Muscle layer of colon (tissue), 2 donors: ENCODE data around the gene HSPA1L.
A peak's percentile ranks its signal among the peaks of the same experiment; 100 is the strongest.

ENCODE experiments used
- H3K27ac ChIP-seq: one replicate; pipeline ENCODE4 v1.7.0; 2013; ENCODE audit warnings: low read depth, mild to moderate bottlenecking, low read length, moderate library complexity
- H3K27me3 ChIP-seq, 2 donors: one replicate each; pipeline ENCODE4 v1.7.0; 2013; ENCODE audit warnings: low read length in 2 of 2, mild to moderate bottlenecking in 2 of 2; ENCODE audit not compliant: insufficient read depth in 2 of 2, control insufficient read depth in 1 of 2
- H3K36me3 ChIP-seq: one replicate; pipeline ENCODE4 v1.7.0; 2013; ENCODE audit warnings: mild to moderate bottlenecking, low read length; ENCODE audit not compliant: insufficient read depth
- H3K4me1 ChIP-seq: one replicate; pipeline ENCODE4 v1.7.0; 2013; ENCODE audit warnings: mild to moderate bottlenecking, low read length; ENCODE audit not compliant: insufficient read depth
- H3K4me3 ChIP-seq, 2 donors: one replicate each; pipeline ENCODE4 v1.7.0; 2013; ENCODE audit warnings: low read length in 2 of 2, low read depth in 1 of 2, mild to moderate bottlenecking in 1 of 2, moderate library complexity in 1 of 2
- H3K9ac ChIP-seq: one replicate; pipeline ENCODE4 v1.7.0; 2013; ENCODE audit warnings: low read length
- H3K9me3 ChIP-seq: one replicate; pipeline ENCODE4 v1.7.0; 2013; ENCODE audit warnings: mild to moderate bottlenecking, low read length
- donor health status: abdominal sarcoma.
- donor health status: Adenocarcinoma of cecum.

The HSPA1L gene

DNA sequence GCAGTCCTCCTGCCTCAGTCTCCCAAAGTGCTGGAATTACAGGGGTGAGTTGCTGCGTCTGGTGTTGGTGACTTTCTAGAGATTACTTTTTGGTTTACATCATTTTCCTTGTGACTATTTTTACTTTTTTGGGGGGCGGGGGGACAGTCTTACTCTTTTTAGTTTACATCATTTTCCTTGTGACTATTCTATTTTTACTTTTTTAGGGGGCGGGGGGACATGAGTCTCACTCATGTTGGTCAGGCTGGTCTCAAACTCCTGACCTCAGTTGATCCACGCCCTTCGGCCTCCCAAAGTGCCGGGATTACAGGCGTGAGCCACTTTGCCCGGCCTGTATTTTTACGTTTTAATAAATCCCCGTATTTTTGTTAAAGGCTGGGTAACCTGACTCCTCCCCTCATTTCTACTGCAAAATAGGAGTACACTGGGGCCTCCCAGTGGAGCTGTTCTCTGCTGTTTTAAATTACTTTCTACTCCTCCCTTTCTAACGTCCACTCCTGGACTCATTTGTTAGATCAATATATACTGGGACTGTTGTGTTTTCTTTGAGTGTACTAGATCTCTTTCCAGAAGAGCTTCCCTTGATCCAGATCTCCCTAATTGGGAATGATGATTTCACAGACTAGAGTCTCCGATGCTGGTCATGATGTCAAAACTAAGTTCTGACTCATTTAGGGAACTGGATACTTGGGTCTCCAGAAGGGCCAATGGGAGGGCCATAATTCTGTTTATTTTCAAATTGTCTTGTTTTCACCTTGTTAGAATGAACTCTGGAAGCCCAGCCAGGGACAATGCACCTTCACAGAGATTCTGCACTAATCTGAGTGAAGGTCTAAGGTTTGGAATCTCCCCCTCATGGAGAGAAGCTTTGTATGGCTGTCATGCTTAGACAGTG is 21.6 kb upstream of the HSPA1L start:
- H3K4me1 ChIP-seq, result peaks cover 37% of the 10 kb centered on the region

DNA sequence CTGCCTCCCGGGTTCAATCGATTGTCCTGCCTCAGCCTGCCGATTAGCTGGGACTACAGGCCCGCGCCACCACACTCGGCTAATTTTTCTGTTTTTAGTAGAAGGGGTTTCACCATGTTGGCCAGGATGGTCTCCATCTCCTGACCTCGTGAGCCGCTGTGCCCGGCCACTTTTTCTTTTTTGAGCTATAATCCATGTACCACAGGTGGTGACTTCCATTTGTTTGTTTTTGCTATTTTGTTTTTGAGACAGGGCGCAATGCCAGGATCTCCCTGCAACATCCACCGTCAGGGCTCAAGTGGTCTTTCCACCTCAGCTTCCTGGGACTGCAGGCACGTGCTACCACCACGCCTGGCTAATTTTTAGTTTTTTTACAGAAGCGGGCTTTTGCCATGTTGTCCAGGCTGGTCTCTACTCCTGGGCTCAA is 21.0 kb upstream of the HSPA1L start:
- H3K4me3 ChIP-seq, result peak overlapping the region in 1 of 2 donors; percentile 95
- no peaks in the 10 kb centered on the region for H3K9me3 ChIP-seq
- peak overlapping the region; percentile 12 for H3K27ac ChIP-seq
- H3K36me3 ChIP-seq, result peaks cover 39% of the 10 kb centered on the region
- peak overlapping the region; percentile 89 for H3K9ac ChIP-seq
- no peaks in the 10 kb centered on the region for H3K27me3 ChIP-seq
- H3K4me1 ChIP-seq, result peaks cover 42% of the 10 kb centered on the region

More for the DNA sequence above, 21.6 kb upstream of the HSPA1L start:
- H3K27me3 ChIP-seq, result no peaks in the 10 kb centered on the region
- H3K9ac ChIP-seq, result peak overlapping the region; percentile 89
- H3K36me3 ChIP-seq, result peaks cover 40% of the 10 kb centered on the region
- peak overlapping the region; percentile 11 to 95 for H3K4me3 ChIP-seq
- H3K27ac ChIP-seq, result peak overlapping the region; percentile 12
- no peaks in the 10 kb centered on the region for H3K9me3 ChIP-seq

DNA sequence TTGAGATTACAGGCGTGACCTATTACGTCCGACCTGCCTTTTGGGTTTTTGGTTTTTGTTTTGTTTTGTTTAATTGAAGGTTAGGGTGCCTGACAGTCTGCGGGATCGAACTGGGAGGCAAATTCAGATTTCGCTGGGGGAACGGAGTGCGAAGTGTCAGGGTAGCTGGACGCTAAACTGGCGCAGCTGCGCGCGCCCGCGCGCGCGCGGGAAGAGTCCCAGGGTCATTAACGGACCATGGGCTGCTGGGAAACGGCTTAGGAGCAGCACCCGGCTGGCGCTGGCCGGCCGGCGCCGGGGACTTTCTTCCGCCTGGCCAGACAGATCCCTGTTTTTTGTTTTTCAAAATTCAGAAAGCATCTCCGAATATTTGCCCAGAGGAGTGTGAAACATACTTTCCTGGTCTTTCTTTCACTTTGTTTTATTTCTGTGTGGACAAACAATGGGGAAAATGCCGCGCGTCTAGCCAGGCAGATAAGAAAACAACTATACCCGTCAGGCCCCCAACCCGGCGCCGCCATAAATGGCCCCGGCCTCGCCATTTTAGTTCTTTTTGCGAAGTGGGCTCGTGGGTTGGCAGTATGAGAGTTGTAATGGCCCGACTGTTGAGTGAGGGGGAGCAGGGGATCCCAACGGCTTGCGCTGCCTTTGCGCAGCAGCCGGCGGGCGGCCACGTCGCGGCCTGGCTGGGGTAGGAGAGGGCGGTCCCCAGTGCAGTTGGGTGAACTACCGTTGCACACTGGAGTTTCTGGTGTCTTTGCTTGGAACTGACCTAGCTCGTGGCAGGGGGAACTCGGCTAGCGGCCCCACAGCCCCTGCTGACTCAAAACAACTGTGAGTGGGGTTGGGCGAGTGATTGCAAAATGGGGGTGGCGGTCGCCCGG is 19.5 kb upstream of the HSPA1L start:
- Histone ChIP-seq H3K9me3 (no peaks in the 10 kb centered on the region), H3K4me3 (peak overlapping the region; percentile 83 to 95), H3K36me3 (peaks cover 25% of the 10 kb centered on the region), H3K27me3 (no peaks in the 10 kb centered on the region), H3K9ac (peak overlapping the region; percentile 89), H3K27ac (peak overlapping the region; percentile 98), H3K4me1 (peaks cover 46% of the 10 kb centered on the region)

DNA sequence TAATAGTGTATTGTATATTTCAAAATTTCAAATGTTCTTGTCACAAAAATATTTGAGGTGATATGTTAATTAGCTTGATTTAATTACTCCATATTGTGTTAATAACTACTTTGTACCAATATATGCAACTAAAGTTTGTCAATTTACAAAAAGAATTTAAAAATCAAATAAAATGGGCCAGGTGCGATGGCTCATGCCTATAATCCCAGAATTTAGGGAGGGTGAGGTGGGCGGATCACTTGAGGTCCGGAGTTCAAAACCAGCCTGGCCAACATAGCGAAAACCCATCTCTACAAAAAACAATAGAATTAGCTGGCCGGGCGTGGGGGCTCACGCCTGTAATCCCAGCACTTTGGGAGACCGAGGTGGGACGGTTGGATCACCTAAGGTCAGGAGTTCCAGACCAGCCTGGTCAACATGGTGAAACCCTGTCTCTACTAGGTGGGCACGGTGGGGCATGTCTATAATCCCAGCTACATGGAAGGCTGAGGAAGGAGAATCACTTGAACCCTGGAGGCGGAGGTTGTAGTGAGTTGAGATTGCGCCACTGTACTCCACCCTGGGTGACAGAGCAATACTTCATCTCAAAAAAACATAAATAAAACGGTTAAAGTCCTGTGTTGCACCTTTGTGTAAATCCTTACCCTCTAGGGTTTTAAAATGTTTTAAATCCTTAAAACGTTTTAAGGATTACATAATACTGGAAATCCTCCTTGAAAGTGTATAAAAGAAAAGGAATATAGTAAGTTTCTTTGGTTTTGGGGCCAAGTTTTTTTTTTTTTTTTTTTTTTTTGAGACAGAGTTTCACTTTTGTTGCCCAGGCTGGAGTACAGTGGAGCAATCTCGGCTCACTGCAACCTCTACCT is 16.5 kb upstream of the HSPA1L start:
- peak overlapping the region; percentile 71 to 80 for H3K4me3 ChIP-seq
- no peaks in the 10 kb centered on the region for H3K36me3 ChIP-seq
- H3K9ac ChIP-seq, result peak overlapping the region; percentile 82
- no peaks in the 10 kb centered on the region for H3K9me3 ChIP-seq
- no peaks in the 10 kb centered on the region for H3K27me3 ChIP-seq
- peak overlapping the region; percentile 85 for H3K27ac ChIP-seq
- H3K4me1 ChIP-seq, result peaks cover 30% of the 10 kb centered on the region

DNA sequence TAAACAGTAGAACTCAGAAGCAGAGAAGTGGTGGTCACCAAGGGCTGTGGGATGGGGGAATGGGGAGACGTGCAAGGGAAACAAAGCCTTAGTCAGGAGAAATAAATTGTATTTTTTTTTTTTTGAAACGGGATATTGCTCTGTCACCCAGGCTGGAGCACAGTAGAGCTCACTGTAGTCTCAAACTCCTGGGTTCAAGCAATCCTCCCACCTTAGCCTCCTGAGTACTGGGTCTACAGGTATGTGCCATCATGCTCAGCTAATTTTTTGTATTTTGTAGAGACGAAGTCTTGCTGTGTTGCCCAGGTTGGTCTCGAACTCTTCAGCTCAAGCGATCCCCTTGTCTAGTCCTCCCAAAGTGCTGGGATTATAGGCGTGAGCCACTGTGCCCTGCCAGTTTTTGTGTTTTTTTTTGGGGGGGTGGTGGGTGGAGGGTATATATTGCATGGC is 15.8 kb upstream of the HSPA1L start:
- no peaks in the 10 kb centered on the region for H3K9me3 ChIP-seq
- H3K4me3 ChIP-seq, result peak overlapping the region; percentile 71 to 80
- H3K36me3 ChIP-seq, result no peaks in the 10 kb centered on the region
- H3K9ac ChIP-seq, result peak overlapping the region; percentile 82
- H3K4me1 ChIP-seq, result peaks cover 30% of the 10 kb centered on the region
- peak overlapping the region; percentile 85 for H3K27ac ChIP-seq
- H3K27me3 ChIP-seq, result no peaks in the 10 kb centered on the region

DNA sequence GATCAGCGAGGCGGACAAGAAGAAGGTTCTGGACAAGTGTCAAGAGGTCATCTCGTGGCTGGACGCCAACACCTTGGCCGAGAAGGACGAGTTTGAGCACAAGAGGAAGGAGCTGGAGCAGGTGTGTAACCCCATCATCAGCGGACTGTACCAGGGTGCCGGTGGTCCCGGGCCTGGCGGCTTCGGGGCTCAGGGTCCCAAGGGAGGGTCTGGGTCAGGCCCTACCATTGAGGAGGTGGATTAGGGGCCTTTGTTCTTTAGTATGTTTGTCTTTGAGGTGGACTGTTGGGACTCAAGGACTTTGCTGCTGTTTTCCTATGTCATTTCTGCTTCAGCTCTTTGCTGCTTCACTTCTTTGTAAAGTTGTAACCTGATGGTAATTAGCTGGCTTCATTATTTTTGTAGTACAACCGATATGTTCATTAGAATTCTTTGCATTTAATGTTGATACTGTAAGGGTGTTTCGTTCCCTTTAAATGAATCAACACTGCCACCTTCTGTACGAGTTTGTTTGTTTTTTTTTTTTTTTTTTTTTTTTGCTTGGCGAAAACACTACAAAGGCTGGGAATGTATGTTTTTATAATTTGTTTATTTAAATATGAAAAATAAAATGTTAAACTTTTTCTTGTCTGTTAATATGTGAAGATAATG is 14.7 kb upstream of the HSPA1L start:
- Histone ChIP-seq H3K9ac (peak overlapping the region; percentile 82), H3K9me3 (no peaks in the 10 kb centered on the region), H3K4me3 (peak overlapping the region; percentile 71 to 80), H3K27me3 (no peaks in the 10 kb centered on the region), H3K36me3 (no peaks in the 10 kb centered on the region), H3K4me1 (peaks cover 33% of the 10 kb centered on the region), H3K27ac (peak overlapping the region; percentile 85)

DNA sequence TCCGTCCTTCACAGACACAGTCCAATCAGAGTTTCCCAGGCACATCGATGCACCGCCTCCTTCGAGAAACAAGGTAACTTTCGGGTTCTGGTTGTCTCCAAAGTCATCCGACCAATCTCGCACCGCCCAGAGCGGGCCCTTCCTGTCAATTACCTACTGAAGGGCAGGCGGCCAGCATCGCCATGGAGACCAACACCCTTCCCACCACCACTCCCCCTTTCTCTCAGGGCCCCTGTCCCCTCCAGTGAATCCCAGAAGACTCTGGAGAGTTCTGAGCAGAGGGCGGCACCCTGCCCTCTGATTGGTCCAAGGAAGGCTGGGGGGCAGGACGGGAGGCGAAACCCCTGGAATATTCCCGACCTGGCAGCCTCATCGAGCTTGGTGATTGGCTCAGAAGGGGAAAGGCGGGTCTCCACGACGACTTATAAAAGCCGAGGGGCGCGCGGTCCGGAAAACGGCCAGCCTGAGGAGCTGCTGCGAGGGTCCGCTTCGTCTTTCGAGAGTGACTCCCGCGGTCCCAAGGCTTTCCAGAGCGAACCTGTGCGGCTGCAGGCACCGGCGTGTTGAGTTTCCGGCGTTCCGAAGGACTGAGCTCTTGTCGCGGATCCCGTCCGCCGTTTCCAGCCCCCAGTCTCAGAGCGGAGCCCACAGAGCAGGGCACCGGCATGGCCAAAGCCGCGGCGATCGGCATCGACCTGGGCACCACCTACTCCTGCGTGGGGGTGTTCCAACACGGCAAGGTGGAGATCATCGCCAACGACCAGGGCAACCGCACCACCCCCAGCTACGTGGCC is 12.4 kb upstream of the HSPA1L start, which contains the start of gene HSPA1B:
Gene HSPA1B, plus strand, starts transcription at position 453 of the 794 bp plus-strand sequence. Its CDS starts 213 bp downstream, at position 666.
- peak within 1 kb of the TSS; percentile 89 for H3K9ac ChIP-seq
- H3K4me1 ChIP-seq, result peaks cover 29% of the 10 kb centered on the region
- H3K27me3 ChIP-seq, result no peaks in the 10 kb centered on the region
- H3K27ac ChIP-seq, result peak within 1 kb of the TSS; percentile 78
- no peaks in the 10 kb centered on the region for H3K36me3 ChIP-seq
- H3K9me3 ChIP-seq, result no peaks in the 10 kb centered on the region
- peak within 1 kb of the TSS; percentile 62 to 73 for H3K4me3 ChIP-seq

DNA sequence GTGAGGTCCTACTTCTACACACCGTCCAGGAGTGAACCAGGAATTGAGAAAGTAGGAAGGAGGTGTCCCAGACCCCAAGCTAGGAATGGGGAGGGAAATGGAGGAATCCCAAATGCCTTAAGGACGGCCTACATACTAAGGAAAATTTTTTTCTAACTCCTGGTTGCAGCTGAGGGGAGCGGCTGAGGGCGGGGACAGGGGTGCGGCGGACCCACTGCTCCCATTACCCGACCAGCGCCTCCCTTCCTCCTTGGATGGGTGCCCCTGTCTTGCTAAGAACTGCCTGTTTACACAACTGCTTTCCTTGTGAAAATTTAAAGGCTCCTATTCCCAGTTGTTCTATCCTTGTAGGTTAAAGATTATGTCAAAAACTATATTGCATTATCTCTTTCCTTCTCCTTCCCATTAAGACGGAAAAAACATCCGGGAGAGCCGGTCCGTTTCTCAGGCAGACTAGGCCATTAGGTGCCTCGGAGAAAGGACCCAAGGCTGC is 11.8 kb upstream of the HSPA1L start:
- H3K9ac ChIP-seq, result peak overlapping the region; percentile 89
- H3K27me3 ChIP-seq, result no peaks in the 10 kb centered on the region
- H3K36me3 ChIP-seq, result no peaks in the 10 kb centered on the region
- H3K4me3 ChIP-seq, result peak overlapping the region; percentile 5 to 62
- H3K27ac ChIP-seq, result peak overlapping the region; percentile 78
- H3K4me1 ChIP-seq, result peaks cover 29% of the 10 kb centered on the region
- H3K9me3 ChIP-seq, result no peaks in the 10 kb centered on the region

DNA sequence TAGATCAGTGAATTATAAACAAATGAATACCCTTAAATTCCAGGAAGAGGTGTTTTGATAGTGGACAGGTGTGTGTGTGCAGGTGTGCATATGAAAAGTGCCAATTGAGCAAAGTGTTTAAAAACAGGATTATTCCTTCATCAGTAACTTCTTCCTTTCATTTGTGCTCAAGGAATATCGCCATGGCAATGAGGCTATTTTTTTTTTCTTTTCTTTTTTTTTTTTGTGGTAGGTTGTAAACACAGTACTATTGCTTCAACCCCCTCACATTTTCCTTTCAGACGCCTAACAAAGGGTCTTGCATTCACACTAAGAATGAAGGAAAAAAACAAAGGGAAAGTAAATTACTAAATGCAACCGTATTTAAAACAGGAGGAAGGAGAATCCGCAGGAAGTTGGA is 10.5 kb upstream of the HSPA1L start:
- Histone ChIP-seq H3K36me3 (no peaks in the 10 kb centered on the region), H3K27ac (peak overlapping the region; percentile 68), H3K4me3 (no peak overlapping the region), H3K4me1 (peaks cover 29% of the 10 kb centered on the region), H3K9ac (no peak overlapping the region), H3K27me3 (no peaks in the 10 kb centered on the region), H3K9me3 (no peaks in the 10 kb centered on the region)
